Mammary microvascular endothelial cell (primary cell): ENCODE data around the gene PPFIA2. TPM values are rescaled to one million over a fixed set of nuclear protein-coding genes. Genes with fewer than 3 reads are reported as not detected.

Source experiments
- total RNA-seq: library from RNA; depleted of rRNA; stranded (reverse); fragments of >200 nt; gene quantifications from 2 replicates; pipeline ENCODE4 v1.2.3, GENCODE V29; 2015

Gene PPFIA2
- total RNA-seq, result not detected in 2 replicates

GRCh38 chr12:81759190-81760051, at the start of gene PPFIA2:
Gene PPFIA2, minus strand, starts transcription at chr12:81759350.

